Cardiac fibroblast (primary cell): ENCODE measurements around the gene FOXN3.
A peak's percentile ranks its signal among the peaks of the same experiment; 100 is the strongest.

ENCODE experiments used
- DNase-seq, 2 donors: peaks; one replicate each; pipeline versions ENCODE4 v3.0.0 to v3.0.0-alpha.2; 2010; ENCODE audit warnings: low read depth in 2 of 2
- H3K4me3 ChIP-seq, 2 donors: replicated peaks in 1 of 2; 1 replicate in 1 of 2; 2 replicates in 1 of 2; pipeline ENCODE4 v1.5.1; 2011; ENCODE audit warnings: low read depth in 2 of 2, low read length in 2 of 2, mild to moderate bottlenecking in 2 of 2, moderate library complexity in 1 of 2
- TF ChIP-seq, protein P1 (sequence below): IDR thresholded peaks from one replicate; pipeline ENCODE4 v1.5.1; 2011; ENCODE audit warnings: low read depth, mild to moderate bottlenecking, low read length, inconsistent platforms

FOXN3 gene

DNA sequence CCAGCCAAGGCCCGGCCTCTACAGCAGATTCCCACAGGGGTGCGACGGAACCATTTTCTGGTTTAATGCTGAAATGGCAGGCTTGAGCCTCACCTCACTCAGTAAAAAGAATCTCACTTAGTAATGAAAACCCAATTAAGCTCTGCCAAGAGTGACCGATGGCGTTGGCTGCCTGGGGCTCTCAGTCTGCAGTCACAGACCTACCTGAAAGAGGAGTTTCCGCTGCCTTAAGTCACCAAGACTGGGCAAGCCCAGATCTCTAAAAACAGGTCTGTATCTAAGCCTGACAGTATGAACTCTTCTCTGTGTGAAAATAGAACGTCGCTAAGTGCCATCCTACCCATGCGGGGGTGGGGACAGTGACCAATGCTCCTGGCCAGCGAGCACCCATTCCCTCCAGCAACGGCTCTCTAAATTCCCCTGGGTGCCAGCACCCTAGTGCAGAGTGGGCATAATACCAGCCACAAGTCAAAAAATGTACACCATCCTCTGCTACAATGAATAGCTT lies 107.3 kb downstream of the FOXN3 start:
- DNase-seq, result no peak
- TF ChIP-seq, protein P1, sequence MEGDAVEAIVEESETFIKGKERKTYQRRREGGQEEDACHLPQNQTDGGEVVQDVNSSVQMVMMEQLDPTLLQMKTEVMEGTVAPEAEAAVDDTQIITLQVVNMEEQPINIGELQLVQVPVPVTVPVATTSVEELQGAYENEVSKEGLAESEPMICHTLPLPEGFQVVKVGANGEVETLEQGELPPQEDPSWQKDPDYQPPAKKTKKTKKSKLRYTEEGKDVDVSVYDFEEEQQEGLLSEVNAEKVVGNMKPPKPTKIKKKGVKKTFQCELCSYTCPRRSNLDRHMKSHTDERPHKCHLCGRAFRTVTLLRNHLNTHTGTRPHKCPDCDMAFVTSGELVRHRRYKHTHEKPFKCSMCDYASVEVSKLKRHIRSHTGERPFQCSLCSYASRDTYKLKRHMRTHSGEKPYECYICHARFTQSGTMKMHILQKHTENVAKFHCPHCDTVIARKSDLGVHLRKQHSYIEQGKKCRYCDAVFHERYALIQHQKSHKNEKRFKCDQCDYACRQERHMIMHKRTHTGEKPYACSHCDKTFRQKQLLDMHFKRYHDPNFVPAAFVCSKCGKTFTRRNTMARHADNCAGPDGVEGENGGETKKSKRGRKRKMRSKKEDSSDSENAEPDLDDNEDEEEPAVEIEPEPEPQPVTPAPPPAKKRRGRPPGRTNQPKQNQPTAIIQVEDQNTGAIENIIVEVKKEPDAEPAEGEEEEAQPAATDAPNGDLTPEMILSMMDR, result no peak
- H3K4me3 ChIP-seq, result no peak overlapping the region

DNA sequence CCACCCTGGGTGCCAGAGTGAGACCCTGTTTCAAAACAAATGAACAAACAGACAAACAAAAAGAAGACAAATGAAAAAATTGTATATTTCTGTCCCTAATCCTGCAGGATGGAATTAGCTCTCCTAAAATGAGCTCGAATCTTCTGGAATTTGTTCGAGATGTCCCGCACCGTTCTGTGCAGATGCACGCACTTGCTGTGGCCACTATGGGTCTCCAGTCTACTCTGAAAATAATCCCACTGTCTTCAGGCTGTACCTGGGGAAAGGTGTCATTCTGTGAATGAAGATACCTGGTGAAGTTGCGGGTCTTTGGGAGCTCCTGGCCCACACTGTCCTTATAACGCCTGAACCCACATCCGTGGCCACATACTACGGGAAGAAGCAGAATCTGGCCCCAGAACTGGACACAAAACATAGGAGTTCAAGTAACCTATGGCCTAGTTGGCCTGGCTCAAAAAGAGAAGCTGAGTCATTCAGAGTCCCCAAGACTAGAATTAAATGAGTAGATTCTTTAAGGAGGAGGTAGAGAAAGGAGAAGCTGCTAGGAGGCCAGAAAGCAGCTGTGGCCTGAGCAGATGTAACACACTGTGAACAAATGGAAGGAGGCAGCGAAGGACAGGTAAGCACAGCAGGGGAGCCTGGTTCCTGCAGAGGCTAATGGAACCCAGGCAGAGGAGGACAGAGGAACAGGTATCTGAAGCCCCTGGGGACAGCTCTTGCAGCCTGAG lies 108.6 kb downstream of the FOXN3 start:
- peak; percentile 32 to 35 for DNase-seq
- H3K4me3 ChIP-seq, result no peak overlapping the region

DNA sequence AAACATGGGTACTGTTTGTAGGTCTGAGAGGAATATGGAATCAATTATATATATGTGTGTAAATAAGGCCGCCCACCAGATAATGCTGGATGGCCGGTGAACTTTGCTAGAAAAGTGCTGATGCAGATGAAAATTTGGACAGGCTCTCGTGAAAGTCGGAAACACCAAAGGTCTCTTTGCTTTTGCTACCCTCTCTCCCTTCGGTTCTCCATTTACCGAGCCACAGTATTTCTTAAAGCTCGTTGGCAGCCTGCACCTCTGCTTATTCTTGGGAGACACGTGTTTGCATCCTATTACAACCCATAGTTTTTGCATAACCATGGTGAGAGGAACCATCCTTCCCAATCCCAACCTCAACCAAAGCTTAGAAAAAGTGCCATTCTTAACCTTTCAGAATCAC lies 109.6 kb downstream of the FOXN3 start:
- no peak for DNase-seq
- no peak overlapping the region for H3K4me3 ChIP-seq
- TF ChIP-seq, protein P1, result no peak

More for the DNA sequence above, 108.6 kb downstream of the FOXN3 start:
- TF ChIP-seq, protein P1, result no peak

DNA sequence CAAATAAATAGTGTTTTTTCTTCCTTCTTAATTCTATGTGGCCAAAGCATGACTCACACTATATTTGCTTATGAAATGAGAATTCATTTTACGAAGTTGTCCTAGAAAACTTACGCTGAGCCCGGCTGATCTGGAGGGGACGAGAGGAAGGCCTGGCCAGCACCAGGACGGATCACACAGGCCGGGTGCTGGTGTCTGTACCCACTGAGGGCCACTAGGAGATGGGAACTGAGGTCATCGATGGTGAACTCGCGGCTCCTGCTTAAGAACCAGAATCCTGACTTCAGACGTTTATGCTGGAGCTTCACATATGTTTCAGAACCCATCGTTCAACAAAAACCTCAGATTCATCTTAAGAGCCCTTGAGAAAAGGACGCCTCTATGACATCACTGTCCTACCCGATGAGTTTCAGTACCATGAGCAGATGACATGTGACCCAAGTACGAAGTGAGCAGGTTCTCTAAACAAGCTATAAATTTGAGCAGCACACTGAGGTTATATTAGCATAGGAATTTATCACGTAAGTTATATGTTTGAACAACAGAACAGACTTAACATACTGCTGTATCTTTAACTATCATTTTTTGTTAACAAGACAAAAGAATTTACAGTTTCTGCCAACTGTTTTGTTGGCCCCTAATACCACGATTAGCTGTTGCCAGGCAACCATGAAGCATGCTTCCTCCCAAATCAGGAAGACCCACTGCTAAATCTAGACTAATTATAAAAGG lies 111.9 kb downstream of the FOXN3 start:
- DNase-seq, result peak; percentile 74 to 89
- TF ChIP-seq, protein P1, result no peak
- no peak overlapping the region for H3K4me3 ChIP-seq

DNA sequence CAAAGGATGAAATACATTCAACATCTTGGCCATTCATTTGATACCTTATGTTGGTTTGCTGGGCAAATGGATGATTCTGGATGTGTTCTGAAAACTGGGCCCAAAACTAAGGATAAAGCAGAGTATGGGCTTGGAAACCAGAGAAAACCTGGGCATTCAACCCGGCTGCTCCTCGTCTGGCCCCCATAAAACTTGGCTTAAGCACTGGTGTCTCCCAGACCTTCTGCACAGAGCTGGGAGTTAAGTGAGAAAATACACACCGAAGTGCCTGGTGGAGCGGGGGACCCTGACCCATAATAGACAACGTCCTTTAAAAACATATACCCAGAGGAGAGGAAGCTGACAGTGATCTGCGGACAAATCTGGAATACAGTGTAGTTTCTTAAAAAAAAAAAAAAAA lies 112.5 kb downstream of the FOXN3 start:
- no peak overlapping the region for H3K4me3 ChIP-seq
- TF ChIP-seq, protein P1, result no peak
- DNase-seq, result no peak

DNA sequence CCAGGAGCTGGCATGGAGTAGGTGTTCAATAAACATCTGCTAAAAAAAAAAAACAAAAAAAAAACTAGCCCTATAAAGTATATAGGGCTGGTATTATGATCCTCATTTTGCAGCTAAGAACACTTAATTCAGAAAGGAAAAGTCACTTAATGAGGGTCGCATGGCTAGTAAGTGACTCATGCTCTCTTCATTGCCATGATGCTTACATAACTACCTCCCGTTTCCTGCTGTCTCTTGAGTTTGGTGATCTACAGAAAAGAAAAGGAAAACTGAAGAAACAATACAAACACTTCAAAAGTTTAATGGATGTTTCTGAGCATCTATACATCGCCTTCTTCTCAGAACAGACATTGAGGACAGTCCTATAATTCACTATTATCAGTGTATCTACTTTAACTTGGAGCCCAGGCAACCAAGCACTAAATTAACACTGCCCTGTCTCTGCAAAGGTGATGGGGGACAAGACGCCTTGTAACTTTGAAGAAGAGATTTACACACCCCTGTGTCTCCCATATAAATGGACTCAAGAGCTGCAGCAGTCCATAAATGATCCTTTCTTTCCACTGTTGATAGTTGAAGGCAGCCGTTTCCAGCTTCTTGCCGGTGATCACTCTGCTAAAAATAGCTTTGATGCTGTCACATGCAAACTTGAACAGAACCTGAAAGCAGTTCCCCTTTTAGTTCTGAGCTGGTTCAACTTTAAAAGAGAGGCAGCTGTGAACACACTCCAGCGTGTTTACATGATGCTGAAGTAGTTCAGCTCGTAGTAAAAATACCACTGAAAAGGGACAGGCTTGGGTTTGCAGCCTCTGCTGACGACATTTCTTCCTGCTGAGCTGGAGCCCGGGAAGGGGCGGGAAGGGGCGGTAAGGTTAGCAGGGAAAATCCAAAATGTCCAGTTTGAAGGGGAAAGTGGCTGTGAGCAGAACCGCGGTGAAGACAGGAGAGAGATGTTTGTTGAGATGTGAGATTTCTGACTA lies 113.3 kb downstream of the FOXN3 start:
- H3K4me3 ChIP-seq, result peak overlapping the region in 1 of 2 donors; percentile 29
- DNase-seq, result peak; percentile 78 to 90

More for the DNA sequence above, 113.3 kb downstream of the FOXN3 start:
- TF ChIP-seq, protein P1, result no peak
